HepG2 (cell line): Measurements from ENCODE around the gene RNF10. TPM values are rescaled to one million over a fixed set of nuclear protein-coding genes. Genes with fewer than 3 reads are reported as not detected.
"Not testable (repeated sequence)": the region's sequence is repeated elsewhere in the genome, so short reads cannot be mapped to it uniquely, and the experiment has no call there.

ENCODE experiments used
- ATAC-seq: fragments of 200-7000 bp; cut with Tn5 transposase; 3 replicates; pipeline ENCODE4 v1.9.1; 2020; ENCODE audit warnings: mild to moderate bottlenecking, moderate library complexity
- BruUV-seq: library from RNA; stranded (reverse); fragments of 400-500 nt; replicated peaks from 2 replicates; lab custom pipeline; 2021; lab: Mats Ljungman, UMichigan
- CTCF ChIA-PET: fragments of 300-600 bp; formaldehyde crosslinking; extraction: SDS; loops from one replicate; lab custom pipeline; 2021; ENCODE audit warnings: low total read pairs, inconsistent platforms, low intra/inter-chr PET ratio; lab: Yijun Ruan, JAX
- POLR2A ChIA-PET: fragments of 350-600 bp; sonication (Branson Sonifier 250); formaldehyde crosslinking; loops from one replicate; lab custom pipeline; 2020; ENCODE audit warnings: antibody characterized with exemption, inconsistent platforms; lab: Yijun Ruan, JAX
- DNase-seq: peaks from one replicate; pipeline ENCODE4 v3.0.0-alpha.2; 2015; ENCODE audit warnings: low spot score
- FAIRE-seq: peaks from 3 replicates; lab custom pipeline; 2011; peaks lifted over from hg19 to GRCh38; lab: Jason Lieb, UNC
- H2AFZ ChIP-seq: one replicate; pipeline ENCODE4 v1.6.1; 2011; ENCODE audit warnings: low read length, inconsistent platforms
- H3K27ac ChIP-seq: fragments of 300-600 bp; 3 replicates; pipeline ENCODE4 v1.8.0; 2011; ENCODE audit warnings: mixed run types, mild to moderate bottlenecking, mixed read lengths, low read length, inconsistent platforms; ENCODE audit not compliant: insufficient read depth; ENCODE audit errors: extremely low read length
- H3K27me3 ChIP-seq, 2 experiments: fragments of 200-600 bp in 1 of 2; 2 replicates in 1 of 2; 3 replicates in 1 of 2; pipeline versions ENCODE4 v1.6.0 to v1.8.0; 2011; ENCODE audit warnings: low read length in 2 of 2, mild to moderate bottlenecking in 2 of 2, moderate library complexity in 2 of 2, inconsistent platforms in 1 of 2; ENCODE audit not compliant: insufficient read depth in 2 of 2, control insufficient read depth in 1 of 2
- H3K36me3 ChIP-seq, 2 experiments: fragments of 200-600 bp in 1 of 2; replicated peaks in 1 of 2; 2 replicates in 1 of 2; 3 replicates in 1 of 2; pipeline versions ENCODE4 v1.5.1 to v1.8.0; 2011; ENCODE audit warnings: low read length in 2 of 2, inconsistent platforms in 1 of 2; ENCODE audit not compliant: insufficient read depth in 2 of 2, control insufficient read depth in 1 of 2
- H3K4me1 ChIP-seq: 2 replicates; pipeline ENCODE4 v1.5.1; 2012; ENCODE audit warnings: low read length, inconsistent platforms; ENCODE audit not compliant: insufficient read depth
- H3K4me2 ChIP-seq: 2 replicates; pipeline ENCODE4 v1.6.0; 2011; ENCODE audit warnings: low read depth, low read length, inconsistent platforms
- H3K4me3 ChIP-seq, 3 experiments: fragments of 200-600 bp in 1 of 3; sonication (generic), shearing (Covaris generic) in 1 of 3; replicated peaks in 1 of 3; 2 replicates each; pipeline ENCODE4 v1.5.1; 2011 to 2016; ENCODE audit warnings: low read length in 3 of 3, inconsistent platforms in 2 of 3, low read depth in 2 of 3, mild to moderate bottlenecking in 2 of 3, control low read depth in 1 of 3, mixed read lengths in 1 of 3; ENCODE audit not compliant: insufficient read depth in 1 of 3
- H3K79me2 ChIP-seq: one replicate; pipeline ENCODE4 v1.6.1; 2011; ENCODE audit warnings: low read length, inconsistent platforms; ENCODE audit not compliant: insufficient read depth
- H3K9ac ChIP-seq: 2 replicates; pipeline ENCODE4 v1.6.0; 2011; ENCODE audit warnings: mild to moderate bottlenecking, low read depth, low read length, inconsistent platforms; ENCODE audit not compliant: insufficient read depth
- H3K9me3 ChIP-seq: 2 replicates; pipeline ENCODE4 v1.5.1; 2012; ENCODE audit warnings: mild to moderate bottlenecking, low read length
- H4K20me1 ChIP-seq: 2 replicates; pipeline ENCODE4 v1.6.0; 2011; ENCODE audit warnings: inconsistent platforms, mild to moderate bottlenecking, low read length, moderate library complexity; ENCODE audit not compliant: insufficient read depth
- THAP9 ChIP-seq: sonication (generic); formaldehyde crosslinking; IDR thresholded peaks from 2 replicates; pipeline ENCODE4; 2020; ENCODE audit warnings: missing genetic modification reagents, mild to moderate bottlenecking, borderline replicate concordance
- WGBS: methylation state at CpG from one replicate; pipeline ENCODE4 v1.1.6; 2017; ENCODE audit warnings: low lambda C conversion rate; 5-methylcytosine and 5-hydroxymethylcytosine counted together
- in situ Hi-C: cut with HindIII; loops from 2 replicates; pipeline ENCODE4 v1.10.0; 2017; ENCODE audit warnings: low pct_unique_long_range_greater_than_20kb; ENCODE audit not compliant: extremely low pct_ligation_motif_present
- intact Hi-C: fragments of 100-400 bp; cut with micrococcal nuclease; formaldehyde crosslinking; loops from one replicate; pipeline ENCODE4 v1.10.0; 2022; ENCODE audit not compliant: unreplicated experiment
- polyA plus RNA-seq, 8 experiments: library from polyadenylated mRNA; depleted of rRNA in 3 of 8; stranded (reverse) in 7 of 8; unstranded in 1 of 8; fragments of >200 nt; fragmentation: Illumina TruSeq in 4 of 8; extraction: Trizol in 4 of 8; gene quantifications; 2 replicates each; pipeline versions ENCODE4 v1.2.1 to v1.2.3, GENCODE V29; 2011 to 2016; ENCODE audit warnings: low read depth in 4 of 8, missing spikeins in 1 of 8, mixed read lengths in 1 of 8; ENCODE audit not compliant: insufficient read depth in 1 of 8
- total RNA-seq, 5 experiments: library from RNA; depleted of rRNA; stranded (reverse); fragments of >200 nt; fragmentation: Illumina TruSeq; extraction: Trizol; gene quantifications; 2 replicates each; pipeline ENCODE4 v1.2.3, GENCODE V29; 2016; ENCODE audit warnings: low read depth in 1 of 5

The RNF10 gene
- total and polyA plus RNA-seq, 2 of the 13 experiments (the other 11 are each of a cell fraction or from before 2014, with no cell fraction given), result 62.5 to 88.0 TPM

GRCh38 chr12:120614848-120615247 lies 80.7 kb downstream of the RNF10 start (continued):
- no peak for TF ChIP-seq THAP9
- TF ChIP-seq, all 625 proteins: peak for 0

- H3K4me1 ChIP-seq, H3K4me2 ChIP-seq, ATAC-seq, BruUV-seq, H3K4me3 ChIP-seq, H3K79me2 ChIP-seq, H3K36me3 ChIP-seq, intact Hi-C loops, H3K27ac ChIP-seq, CTCF ChIA-PET, H3K9ac ChIP-seq, POLR2A ChIA-PET, H3K9me3 ChIP-seq, in situ Hi-C loops, H4K20me1 ChIP-seq, FAIRE-seq, DNase-seq, H2AFZ ChIP-seq: not testable (repeated sequence)
- WGBS, result 30% methylated on average over 3 of the region's 3 CpGs
- peaks cover 4 to 26% of the 10 kb centered on the region in 2 experiments; a peak in 3 of 5 replicates for H3K27me3 ChIP-seq
These were observed 83.0 kb downstream of the RNF10 start for GRCh38 chr12:120617193-120617592.

- POLR2A ChIA-PET, CTCF ChIA-PET, H3K4me2 ChIP-seq, H2AFZ ChIP-seq, in situ Hi-C loops, H3K4me1 ChIP-seq, H3K79me2 ChIP-seq, intact Hi-C loops, ATAC-seq, FAIRE-seq, H3K4me3 ChIP-seq, BruUV-seq, H3K9ac ChIP-seq, H4K20me1 ChIP-seq, DNase-seq, H3K27ac ChIP-seq, H3K9me3 ChIP-seq, H3K36me3 ChIP-seq: not testable (repeated sequence)
- 66% methylated on average over 4 of the region's 4 CpGs for WGBS
- H3K27me3 ChIP-seq, result peaks cover 4 to 30% of the 10 kb centered on the region in 2 experiments; a peak in 3 of 5 replicates
These were observed 83.6 kb downstream of the RNF10 start for GRCh38 chr12:120617767-120618166.
